PC-9 (cell line): ENCODE measurements around the gene MOB3A.

Source experiments
- EZH2 ChIP-seq: fragments of 200-600 bp; sonication (generic); IDR thresholded peaks from 2 replicates; pipeline ENCODE4 v1.8.0; 2017; ENCODE audit warnings: antibody characterized with exemption, low read depth
- TF ChIP-seq, protein P1 (sequence below): fragments of 200-600 bp; sonication (generic); conservative IDR thresholded peaks from 2 replicates; pipeline ENCODE4 v1.6.1; 2017; ENCODE audit warnings: mixed run types, antibody characterized with exemption, mild to moderate bottlenecking, moderate library complexity

- TF ChIP-seq, protein P1, sequence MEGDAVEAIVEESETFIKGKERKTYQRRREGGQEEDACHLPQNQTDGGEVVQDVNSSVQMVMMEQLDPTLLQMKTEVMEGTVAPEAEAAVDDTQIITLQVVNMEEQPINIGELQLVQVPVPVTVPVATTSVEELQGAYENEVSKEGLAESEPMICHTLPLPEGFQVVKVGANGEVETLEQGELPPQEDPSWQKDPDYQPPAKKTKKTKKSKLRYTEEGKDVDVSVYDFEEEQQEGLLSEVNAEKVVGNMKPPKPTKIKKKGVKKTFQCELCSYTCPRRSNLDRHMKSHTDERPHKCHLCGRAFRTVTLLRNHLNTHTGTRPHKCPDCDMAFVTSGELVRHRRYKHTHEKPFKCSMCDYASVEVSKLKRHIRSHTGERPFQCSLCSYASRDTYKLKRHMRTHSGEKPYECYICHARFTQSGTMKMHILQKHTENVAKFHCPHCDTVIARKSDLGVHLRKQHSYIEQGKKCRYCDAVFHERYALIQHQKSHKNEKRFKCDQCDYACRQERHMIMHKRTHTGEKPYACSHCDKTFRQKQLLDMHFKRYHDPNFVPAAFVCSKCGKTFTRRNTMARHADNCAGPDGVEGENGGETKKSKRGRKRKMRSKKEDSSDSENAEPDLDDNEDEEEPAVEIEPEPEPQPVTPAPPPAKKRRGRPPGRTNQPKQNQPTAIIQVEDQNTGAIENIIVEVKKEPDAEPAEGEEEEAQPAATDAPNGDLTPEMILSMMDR: no peak
- TF ChIP-seq EZH2: no peak
Measured at GRCh38 chr19:2109046-2109864, 13.1 kb upstream of the MOB3A start.
